ENCODE results near the gene CACNB4. TPM values are rescaled to one million over a fixed set of nuclear protein-coding genes. Genes with fewer than 3 reads are reported as not detected.
"Not testable (repeated sequence)": the region's sequence is repeated elsewhere in the genome, so short reads cannot be mapped to it uniquely, and the experiment has no call there.

CACNB4 gene
- total RNA-seq, 1 experiment from 2014 or later: 0.10 TPM

DNA sequence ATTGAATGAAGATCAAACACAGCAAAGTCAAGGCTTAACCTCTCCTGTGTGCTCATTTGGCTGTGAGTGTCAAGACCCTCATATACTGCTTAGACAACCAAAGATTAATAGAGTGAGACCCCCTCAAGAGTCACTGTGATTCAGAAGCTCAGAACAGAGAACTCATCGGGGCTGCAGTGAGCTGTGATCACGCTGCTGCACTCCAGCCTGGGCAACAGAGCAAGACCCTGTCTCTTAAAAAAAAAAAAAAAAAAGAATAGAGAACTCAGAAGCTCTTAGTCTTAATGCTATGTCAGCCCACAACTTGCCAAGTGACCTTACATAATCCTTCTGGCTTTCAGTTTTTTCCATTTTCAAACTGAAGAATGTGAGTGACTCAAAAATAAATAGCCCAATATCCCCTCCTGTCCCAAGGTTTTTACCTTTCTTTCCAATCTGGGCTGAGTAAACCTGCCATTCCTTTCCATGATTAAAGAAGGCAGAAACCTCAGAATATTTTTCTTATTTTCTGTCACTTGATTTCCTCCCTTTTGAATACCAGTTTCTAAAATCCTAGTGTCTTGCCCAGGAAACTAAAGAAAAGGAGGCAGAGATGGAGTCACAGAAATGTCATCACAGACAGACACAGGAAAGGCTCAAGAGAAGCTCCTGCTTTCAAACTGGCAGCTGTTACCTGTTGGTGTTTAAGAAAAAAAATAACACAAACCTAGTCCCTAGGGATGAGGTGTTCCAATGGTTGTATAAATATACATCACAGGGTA lies 102.4 kb downstream of the CACNB4 start:
- DNase-seq (ENCODE audit: low read depth): no peak
- in situ Hi-C loops (cut with HindIII; ENCODE audit: low pct_unique_long_range_greater_than_20kb, low sequenced_read_pairs): no loop called here

DNA sequence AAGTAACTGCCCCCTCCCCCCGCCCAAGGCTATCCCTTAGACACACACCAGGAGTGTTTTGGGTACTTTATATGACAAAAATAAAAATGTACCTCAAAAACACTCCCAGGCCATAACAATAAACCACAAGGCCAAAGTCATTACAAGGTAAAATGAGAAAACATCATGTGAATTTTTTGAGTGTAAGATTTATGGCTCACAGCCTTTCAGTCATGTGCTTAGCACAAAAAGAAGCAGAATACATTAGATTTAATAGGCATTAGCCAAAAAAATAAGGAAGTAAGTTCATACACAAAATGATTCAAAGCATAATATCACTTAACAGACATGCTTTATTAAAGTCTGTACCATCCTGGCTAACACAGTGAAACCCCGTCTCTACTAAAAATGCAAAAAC lies 103.7 kb downstream of the CACNB4 start:
- in situ Hi-C loops (cut with HindIII; ENCODE audit: low pct_unique_long_range_greater_than_20kb, low sequenced_read_pairs): no loop called here
- DNase-seq (ENCODE audit: low read depth): no peak

DNA sequence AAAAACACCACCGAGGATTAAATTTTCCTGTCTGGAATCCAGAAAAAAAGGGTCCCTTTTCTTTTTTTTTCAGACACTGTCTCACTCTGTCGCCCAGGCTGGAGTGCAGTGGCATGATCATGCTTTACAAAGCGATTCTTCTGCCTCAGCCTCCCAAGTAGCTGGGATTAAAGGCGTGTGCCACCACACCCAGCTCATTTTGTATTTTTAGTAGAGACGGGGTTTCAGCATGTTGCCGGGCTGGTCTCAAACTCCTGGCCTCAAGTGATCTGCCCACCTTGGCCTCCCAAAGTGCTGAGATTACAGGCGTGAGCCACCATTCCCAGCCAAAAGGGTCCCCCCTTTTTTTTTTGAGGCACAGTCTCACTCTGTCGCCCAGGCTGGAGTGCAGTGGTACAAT lies 104.7 kb downstream of the CACNB4 start:
- in situ Hi-C loops (cut with HindIII; ENCODE audit: low pct_unique_long_range_greater_than_20kb, low sequenced_read_pairs): not testable (repeated sequence)

DNA sequence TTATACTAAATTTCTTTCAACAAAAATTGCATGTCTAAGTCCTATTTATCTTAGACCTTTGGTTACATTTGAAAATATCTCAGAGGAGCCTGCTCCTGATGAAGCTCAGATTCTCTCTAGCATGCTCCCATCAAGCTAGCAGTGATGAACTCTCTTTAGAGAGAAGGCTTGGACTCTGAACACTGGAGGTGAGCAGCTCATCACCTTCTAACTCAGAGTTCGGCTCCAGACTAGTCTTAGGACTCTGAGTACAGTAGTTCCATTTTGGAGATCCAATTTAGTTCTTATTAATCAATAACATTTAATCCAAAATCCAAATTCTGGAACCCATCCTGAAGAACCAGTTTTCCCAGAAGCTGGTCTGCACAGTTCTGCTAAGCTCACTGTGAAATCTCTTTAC lies 107.8 kb downstream of the CACNB4 start:
- in situ Hi-C loops (cut with HindIII; ENCODE audit: low pct_unique_long_range_greater_than_20kb, low sequenced_read_pairs): no loop called here
- no peak for DNase-seq (ENCODE audit: low read depth)

More for the DNA sequence above, 104.7 kb downstream of the CACNB4 start:
- DNase-seq (ENCODE audit: low read depth): not testable (repeated sequence)

DNA sequence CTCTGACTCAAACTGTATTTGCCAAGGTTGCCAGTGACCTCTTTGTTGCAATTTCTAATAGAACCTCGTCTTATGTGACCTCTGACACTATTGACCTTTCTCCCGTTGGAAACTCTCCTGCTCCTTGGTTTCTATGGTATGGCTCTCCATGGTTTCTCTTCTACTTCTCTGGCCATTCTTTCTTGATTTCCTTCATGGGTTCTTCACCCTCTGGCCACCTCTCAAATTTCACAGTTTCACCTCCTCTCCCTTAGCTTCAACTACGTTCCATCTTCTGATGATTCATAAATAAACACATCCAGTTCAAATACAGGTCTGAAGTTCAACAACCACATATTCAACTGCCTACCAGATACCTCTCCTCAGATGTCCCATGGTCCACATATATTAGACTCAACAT lies 109.5 kb downstream of the CACNB4 start:
- DNase-seq (ENCODE audit: low read depth): no peak
- in situ Hi-C loops (cut with HindIII; ENCODE audit: low pct_unique_long_range_greater_than_20kb, low sequenced_read_pairs): no loop called here

DNA sequence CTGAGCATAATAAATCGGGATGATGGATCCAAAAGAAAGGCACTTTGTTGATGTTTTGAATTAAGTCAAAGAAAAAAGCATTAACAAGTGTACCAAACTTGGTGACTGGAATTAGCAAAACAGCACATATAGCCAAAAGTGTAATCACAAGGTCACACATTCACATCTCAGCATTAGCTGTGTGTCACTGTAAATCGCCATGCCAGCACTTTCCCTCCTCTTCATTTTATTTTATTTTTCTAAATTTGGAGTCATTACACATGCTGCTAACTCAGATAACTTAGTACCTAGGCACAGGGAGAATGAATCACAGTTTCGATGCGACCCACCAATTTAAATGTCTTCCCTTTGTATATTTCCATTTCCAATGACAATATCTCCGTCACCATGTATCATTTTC lies 111.4 kb downstream of the CACNB4 start:
- DNase-seq (ENCODE audit: low read depth): no peak
- in situ Hi-C loops (cut with HindIII; ENCODE audit: low pct_unique_long_range_greater_than_20kb, low sequenced_read_pairs): no loop called here

DNA sequence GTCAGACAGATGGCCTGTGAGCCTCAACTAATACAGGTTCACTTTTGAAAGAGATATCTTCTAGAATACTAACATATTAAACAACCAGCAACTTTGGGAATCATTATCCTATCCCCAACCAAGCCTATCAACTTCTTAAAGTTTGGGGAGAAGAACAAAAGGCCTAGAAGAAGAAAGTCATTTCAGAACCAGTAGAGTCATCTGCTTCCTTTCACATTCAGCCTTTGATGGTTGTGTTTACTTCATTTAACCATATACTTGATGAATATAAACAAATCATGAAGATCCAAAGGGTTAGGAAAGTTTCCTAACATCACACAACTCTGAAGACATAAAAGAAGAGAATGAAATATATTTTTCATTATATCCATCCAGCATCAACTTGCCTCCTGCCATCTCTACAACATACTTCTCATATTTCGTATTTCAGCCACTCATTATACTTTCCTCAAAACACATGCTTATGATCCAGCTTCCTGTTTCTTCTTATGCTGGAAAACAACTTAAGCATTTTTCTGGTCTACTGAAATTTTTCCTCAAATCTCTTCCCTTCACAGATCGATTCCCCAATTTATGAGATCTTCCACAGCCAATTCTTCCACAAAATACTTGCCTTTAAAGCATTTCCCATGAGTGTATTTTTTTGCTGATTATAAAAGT lies 114.3 kb downstream of the CACNB4 start:
- in situ Hi-C loops (cut with HindIII; ENCODE audit: low pct_unique_long_range_greater_than_20kb, low sequenced_read_pairs): no loop called here
- no peak for DNase-seq (ENCODE audit: low read depth)

DNA sequence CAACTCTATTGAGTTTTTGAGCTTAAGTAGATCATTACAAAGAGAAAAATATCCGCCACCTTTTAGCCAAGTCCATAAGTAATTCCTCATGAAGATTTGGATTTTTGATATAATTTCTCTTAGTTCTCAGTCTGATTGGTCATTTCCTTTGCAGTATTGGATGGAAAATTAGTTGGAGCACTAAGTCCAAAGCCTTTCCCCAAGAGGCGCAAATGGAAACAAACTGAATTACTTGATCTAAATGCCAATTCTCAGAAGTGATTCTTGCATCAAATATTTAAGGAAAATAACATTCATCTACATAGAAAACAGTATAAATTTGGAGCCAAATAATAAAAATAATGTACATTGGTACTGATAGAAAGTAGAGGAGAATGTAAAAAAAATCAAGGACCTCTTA lies 115.6 kb downstream of the CACNB4 start:
- in situ Hi-C loops (cut with HindIII; ENCODE audit: low pct_unique_long_range_greater_than_20kb, low sequenced_read_pairs): no loop called here
- DNase-seq (ENCODE audit: low read depth): no peak

DNA sequence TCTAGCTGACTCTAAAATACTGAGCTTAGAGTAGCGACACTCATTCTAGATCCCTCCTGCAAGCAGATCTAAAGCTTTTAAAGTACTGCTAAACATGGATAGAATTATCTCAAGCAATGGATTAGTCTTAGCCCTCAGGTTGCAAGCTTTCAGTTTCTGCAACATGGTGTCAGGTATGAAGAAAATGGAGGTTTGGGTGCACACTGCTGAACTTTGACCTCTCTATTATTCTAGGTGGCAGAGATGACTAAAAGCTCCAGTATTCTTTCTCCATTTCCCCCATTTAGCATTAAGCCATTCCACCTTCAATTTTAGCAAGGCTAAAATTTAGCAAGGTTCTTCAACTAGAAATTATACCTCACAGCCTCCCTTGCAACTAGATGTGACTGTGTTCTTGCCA lies 117.0 kb downstream of the CACNB4 start:
- in situ Hi-C loops (cut with HindIII; ENCODE audit: low pct_unique_long_range_greater_than_20kb, low sequenced_read_pairs): no loop called here
- DNase-seq (ENCODE audit: low read depth): no peak

DNA sequence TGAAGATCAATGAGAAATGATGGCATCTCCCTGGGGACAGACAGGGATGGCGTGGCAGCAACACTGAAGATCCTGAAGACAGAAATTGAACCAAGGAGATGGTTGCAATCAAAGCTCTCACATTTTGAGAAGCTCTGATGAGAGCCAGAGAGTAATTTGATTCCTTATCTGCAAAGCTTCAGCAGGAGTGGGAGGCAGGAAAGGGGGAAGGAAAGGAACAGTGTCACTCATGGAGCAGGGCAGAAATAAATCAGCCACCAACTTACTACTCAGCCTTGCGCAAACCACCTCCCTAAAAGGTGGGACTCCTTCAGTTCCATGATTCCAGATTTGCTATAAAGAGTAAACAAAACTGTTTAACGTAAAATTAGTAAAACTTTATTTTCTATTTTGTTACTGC lies 119.2 kb downstream of the CACNB4 start:
- in situ Hi-C loops (cut with HindIII; ENCODE audit: low pct_unique_long_range_greater_than_20kb, low sequenced_read_pairs): no loop called here
- DNase-seq (ENCODE audit: low read depth): no peak

DNA sequence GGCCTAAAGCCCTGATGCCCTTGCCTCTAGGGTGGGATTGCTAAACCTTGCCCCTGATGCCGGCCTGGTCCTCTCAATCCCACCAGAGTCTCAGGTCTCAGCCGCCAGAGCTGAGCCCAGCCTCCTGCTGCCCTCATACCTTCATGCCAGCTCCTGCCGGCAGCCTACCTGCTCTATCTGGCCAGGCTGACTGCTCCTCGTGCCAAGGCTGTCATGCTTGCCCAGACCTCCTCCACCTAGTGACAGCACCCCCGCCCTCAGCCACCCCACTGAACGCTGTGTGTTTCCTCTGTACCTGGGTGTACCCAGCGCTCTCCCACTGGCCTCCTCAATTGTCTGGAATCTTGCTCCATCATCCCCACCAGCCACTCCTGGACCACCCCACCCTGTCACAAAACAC lies 120.1 kb downstream of the CACNB4 start:
- no peak for DNase-seq (ENCODE audit: low read depth)
- in situ Hi-C loops (cut with HindIII; ENCODE audit: low pct_unique_long_range_greater_than_20kb, low sequenced_read_pairs): no loop called here

DNA sequence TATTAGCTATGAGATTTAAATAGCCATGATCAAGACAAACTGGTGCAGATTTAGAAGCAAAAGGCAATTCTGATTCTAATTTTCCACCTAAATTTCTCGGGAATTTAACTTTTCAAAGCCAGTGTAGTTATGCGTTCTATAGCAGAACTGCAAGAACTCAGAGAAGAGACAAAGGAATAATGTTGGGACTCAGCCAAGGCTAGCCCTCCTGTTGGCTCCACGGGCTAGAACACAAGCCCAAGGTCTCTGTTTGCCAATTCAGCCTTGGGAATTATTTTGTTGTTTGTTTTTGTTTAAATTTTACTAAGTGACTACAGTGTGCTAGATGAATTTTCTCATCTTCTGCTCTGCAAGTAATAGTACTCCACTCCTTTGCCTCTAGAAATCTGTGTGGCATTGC lies 121.2 kb downstream of the CACNB4 start:
- DNase-seq (ENCODE audit: low read depth): no peak
- in situ Hi-C loops (cut with HindIII; ENCODE audit: low pct_unique_long_range_greater_than_20kb, low sequenced_read_pairs): no loop called here

DNA sequence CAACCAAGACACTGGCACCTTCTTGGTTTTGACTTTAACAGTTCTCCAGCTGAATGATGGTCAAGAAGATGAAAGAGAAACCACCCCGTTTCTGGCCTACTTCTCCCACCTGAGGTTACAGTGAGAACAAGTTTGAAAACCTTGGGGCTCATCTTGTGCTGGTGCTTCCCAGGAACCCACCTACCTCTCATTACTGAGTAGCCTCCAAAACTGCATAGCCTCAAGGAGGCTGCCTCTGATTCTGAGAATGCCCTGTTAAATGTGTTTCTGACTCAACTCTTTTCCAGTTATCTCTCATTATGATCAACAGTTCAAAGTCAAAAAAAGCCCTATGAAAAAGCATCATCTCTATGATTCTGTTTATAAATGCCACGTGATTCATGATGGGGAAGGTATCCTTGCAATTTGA lies 121.9 kb downstream of the CACNB4 start:
- no peak for DNase-seq (ENCODE audit: low read depth)

DNA sequence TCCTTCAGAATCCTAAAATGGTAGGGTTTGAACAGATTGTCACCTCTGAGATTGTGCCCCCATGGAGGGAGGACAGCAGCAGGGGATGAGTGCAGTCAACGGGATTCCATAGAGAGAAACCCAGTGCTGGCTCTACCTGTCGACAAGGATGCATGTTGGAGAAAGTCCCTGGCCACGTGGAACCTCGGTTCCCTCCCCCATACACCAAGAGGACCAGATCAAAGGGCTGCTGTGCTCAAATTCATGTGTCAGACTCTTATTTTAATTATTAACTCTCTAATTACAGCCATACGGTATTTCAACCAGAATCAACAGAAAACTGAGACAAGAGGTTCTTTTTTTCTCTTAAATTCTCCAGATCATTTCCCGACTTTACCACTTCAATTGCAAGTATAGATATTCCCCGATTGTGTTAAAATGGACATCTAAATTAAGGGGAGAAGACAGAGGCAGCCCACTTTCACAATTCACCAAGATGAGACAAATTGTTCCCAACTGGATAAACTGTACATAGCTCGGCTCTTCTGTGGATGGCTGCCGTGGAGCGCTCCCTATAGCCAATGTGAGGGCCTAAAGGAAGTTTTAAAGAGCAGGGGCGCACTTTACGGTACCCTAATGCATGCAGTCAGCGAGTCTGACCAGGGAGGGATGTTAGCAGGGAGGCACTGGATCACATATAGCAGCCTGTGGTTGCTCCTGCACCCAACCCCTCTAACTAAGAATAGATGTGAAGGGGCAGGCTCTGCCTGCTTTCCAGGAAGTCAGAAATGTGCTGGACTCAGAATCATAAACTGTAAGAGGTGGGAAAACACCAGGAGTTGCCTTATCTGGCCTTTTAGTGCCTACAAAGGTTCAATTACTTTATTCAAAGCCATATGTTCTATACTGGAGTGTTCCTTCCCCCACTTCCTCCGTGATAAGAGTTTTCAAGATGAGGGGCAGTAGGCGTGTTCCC lies 123.1 kb downstream of the CACNB4 start:
- in situ Hi-C loops (cut with HindIII; ENCODE audit: low pct_unique_long_range_greater_than_20kb, low sequenced_read_pairs): no loop called here
- no peak for DNase-seq (ENCODE audit: low read depth)

More for the DNA sequence above, 121.9 kb downstream of the CACNB4 start:
- in situ Hi-C loops (cut with HindIII; ENCODE audit: low pct_unique_long_range_greater_than_20kb, low sequenced_read_pairs): no loop called here

DNA sequence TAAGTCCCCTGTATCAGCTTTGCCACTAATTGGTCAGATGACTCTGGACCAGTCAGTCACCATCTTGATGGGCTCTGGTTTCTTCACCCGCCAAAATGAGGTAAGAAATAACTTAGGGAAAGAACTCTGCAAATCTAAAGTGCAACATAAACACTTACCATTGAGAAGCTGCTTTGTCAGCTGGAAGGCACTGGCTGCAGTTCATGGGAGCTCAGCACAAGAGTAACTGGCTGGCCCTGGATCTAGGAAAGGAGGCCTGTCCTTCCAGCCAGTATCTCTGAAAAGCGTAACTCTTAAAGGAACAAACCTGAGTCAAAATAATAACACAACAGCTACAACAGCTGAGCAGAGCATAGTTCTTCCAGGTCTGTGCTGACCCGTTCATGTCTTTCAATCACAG lies 123.9 kb downstream of the CACNB4 start:
- in situ Hi-C loops (cut with HindIII; ENCODE audit: low pct_unique_long_range_greater_than_20kb, low sequenced_read_pairs): no loop called here
- no peak for DNase-seq (ENCODE audit: low read depth)

DNA sequence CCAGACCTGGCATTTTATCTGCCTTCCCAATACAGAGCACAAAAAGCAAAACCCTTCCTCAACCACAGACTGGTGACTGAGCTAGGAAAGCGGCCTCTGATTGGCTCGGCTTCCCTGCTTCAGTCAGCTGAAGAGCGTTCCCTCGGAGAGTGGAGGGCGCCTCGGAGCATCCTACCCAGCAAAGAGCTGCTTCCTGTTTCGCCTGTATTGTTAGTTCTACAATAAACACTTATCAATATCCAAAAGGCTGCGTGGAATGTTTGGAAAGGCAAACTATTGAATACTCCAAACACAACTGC lies 125.0 kb downstream of the CACNB4 start:
- in situ Hi-C loops (cut with HindIII; ENCODE audit: low pct_unique_long_range_greater_than_20kb, low sequenced_read_pairs): no loop called here
- DNase-seq (ENCODE audit: low read depth): no peak

DNA sequence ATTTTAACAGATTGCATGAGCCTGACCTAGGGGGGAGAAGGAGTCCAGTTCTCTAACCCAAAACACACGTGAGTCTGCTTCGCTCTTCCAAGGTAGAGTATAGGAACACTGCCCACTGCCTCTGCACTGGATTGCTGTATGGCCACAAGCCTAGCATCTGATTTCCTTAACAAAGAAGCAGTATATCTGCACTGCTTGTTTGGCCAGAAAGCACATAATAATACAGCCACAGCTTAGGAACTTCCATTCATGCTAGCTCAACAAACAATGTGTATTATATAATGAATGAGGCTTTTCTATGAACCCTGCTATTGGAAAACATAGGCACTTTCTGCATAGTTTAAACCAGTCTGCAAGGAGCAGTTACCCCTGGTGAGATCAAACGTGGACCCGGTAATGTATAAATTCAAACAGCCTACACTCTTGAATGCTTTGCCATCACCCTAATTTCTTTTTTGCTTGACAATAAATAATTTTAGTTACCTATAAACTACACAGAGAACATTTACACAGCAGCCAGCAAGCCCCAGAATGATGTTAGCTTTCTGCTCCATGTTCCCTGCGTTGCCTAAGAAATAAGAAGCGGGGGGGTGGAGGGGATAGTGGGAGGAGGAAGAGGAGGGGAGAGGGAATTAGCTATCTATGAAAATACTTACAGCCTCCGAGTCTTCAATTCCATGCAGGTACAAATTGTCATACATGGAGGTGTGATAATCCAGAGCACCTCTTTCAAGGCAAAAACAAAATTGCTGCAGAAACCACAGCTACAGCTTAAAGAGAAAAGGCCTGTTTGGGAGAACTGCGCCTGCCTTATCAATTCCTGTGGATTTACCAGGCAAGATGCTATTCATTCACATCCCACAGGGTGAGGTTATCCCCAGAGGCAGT lies 125.6 kb downstream of the CACNB4 start:
- in situ Hi-C loops (cut with HindIII; ENCODE audit: low pct_unique_long_range_greater_than_20kb, low sequenced_read_pairs): no loop called here
- DNase-seq (ENCODE audit: low read depth): no peak
